ENCODE measurements around the gene CDH23. TPM values are rescaled to one million over a fixed set of nuclear protein-coding genes. Genes with fewer than 3 reads are reported as not detected.

The CDH23 gene
- total RNA-seq, 2 experiments from 2014 or later = 1.6 TPM

- CTCF ChIA-PET = interaction anchor here (0.5 to 0.6 kb wide), 2 partner anchors 82 to 326 kb away, joined by 3 to 4 read pairs; no protein-coding TSS in a partner anchor
- Mint-ChIP-seq H3K9me3 (no peaks in the 10 kb centered on the region), H3K4me1 (ENCODE audit: low read depth) (no peaks in the 10 kb centered on the region), H3K27me3 (ENCODE audit: low read depth) (no peaks in the 10 kb centered on the region), H3K27ac (no peak overlapping the region), H3K4me3 (no peak overlapping the region), H3K36me3 (ENCODE audit: low read depth) (no peaks in the 10 kb centered on the region)
- intact Hi-C loops (cut with micrococcal nuclease) = no loop called here
- no peak for DNase-seq
Measured at GRCh38 chr10:71625445-71626175, 228.9 kb downstream of the CDH23 start.

DNA sequence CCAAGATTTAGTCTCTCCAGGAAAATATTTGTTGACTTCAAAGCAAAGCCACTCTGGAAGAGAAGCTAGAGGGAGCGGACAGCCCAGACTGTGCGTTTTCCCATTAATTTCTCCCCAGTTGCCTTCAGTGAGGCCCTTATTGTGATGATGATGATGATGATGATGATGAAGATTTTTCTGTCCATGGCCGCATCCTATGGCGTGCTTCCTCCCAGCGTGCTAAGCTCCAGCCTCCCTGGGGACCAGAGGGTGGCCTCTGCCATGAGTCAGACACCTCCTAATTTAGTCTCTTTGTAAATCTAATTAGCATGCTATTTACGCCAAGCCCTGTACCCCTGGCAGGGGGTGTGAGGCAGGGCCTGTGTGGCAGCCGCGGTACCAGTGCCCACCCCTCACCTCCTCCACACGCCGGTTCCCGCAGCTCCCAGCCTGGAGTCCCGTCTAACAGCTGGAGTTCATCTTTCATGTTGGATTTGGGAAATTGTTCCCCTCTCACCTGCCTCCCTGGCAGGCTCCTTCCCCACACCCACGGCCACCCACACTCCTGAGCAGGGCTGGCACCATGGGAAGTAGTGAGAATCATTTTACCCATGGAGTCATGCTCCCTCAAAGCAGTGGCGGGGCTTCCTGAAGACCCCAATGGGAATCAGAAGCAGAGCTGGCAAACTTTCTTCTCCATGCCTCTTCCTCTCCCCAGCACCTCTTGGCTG is 230.7 kb downstream of the CDH23 start:
- Mint-ChIP-seq H3K4me1 (ENCODE audit: low read depth) (no peaks in the 10 kb centered on the region), H3K4me3 (no peak overlapping the region), H3K27ac (no peak overlapping the region), H3K27me3 (ENCODE audit: low read depth) (no peaks in the 10 kb centered on the region), H3K36me3 (ENCODE audit: low read depth) (no peaks in the 10 kb centered on the region), H3K9me3 (no peaks in the 10 kb centered on the region)
- intact Hi-C loops (cut with micrococcal nuclease) = no loop called here
- DNase-seq = no peak
- CTCF ChIA-PET = interaction anchor here (1.0 kb wide), 1 partner anchor 18 kb away, joined by 3 read pairs; no protein-coding TSS in a partner anchor

- Mint-ChIP-seq H3K27ac (no peak overlapping the region), H3K27me3 (ENCODE audit: low read depth) (no peaks in the 10 kb centered on the region), H3K9me3 (no peaks in the 10 kb centered on the region), H3K4me3 (no peak overlapping the region), H3K36me3 (ENCODE audit: low read depth) (no peaks in the 10 kb centered on the region), H3K4me1 (ENCODE audit: low read depth) (no peaks in the 10 kb centered on the region)
- no peak for DNase-seq
- CTCF ChIA-PET = no interaction called here
- intact Hi-C loops (cut with micrococcal nuclease) = no loop called here
Measured at GRCh38 chr10:71627956-71628355, 231.2 kb downstream of the CDH23 start.

GRCh38 chr10:71629131-71629530 is 232.4 kb downstream of the CDH23 start:
- CTCF ChIA-PET = no interaction called here
- Mint-ChIP-seq H3K36me3 (ENCODE audit: low read depth) (no peaks in the 10 kb centered on the region), H3K27ac (no peak overlapping the region), H3K4me1 (ENCODE audit: low read depth) (no peaks in the 10 kb centered on the region), H3K27me3 (ENCODE audit: low read depth) (no peaks in the 10 kb centered on the region), H3K9me3 (no peaks in the 10 kb centered on the region), H3K4me3 (no peak overlapping the region)
- intact Hi-C loops (cut with micrococcal nuclease) = no loop called here
- DNase-seq = no peak

DNA sequence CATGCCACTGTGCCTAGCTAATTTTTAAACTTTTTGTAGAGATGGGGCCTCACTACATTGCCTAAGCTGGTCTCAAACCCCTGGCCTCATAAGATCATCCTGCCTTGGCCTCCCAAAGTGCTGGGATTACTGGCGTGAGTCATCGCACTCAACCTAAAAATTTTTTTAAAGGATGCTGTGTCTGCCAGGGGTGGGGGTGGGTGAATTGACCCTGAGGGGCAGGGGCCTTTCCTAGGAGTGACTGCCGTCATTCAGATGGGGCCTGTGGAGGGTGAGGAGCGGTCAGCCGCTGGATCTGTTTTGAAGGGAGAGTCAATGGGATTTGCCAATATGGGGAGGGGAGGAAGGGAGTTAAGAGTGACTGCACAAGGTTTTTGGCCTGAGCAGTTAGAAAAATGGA is 233.4 kb downstream of the CDH23 start:
- no peak overlapping the region for H3K4me3 Mint-ChIP-seq
- no peaks in the 10 kb centered on the region for H3K27me3 Mint-ChIP-seq (ENCODE audit: low read depth)
- H3K27ac Mint-ChIP-seq = no peak overlapping the region
- intact Hi-C loops (cut with micrococcal nuclease) = no loop called here
- DNase-seq = no peak
- H3K4me1 Mint-ChIP-seq (ENCODE audit: low read depth) = no peaks in the 10 kb centered on the region
- H3K9me3 Mint-ChIP-seq = no peaks in the 10 kb centered on the region
- no peaks in the 10 kb centered on the region for H3K36me3 Mint-ChIP-seq (ENCODE audit: low read depth)
- CTCF ChIA-PET = no interaction called here

DNA sequence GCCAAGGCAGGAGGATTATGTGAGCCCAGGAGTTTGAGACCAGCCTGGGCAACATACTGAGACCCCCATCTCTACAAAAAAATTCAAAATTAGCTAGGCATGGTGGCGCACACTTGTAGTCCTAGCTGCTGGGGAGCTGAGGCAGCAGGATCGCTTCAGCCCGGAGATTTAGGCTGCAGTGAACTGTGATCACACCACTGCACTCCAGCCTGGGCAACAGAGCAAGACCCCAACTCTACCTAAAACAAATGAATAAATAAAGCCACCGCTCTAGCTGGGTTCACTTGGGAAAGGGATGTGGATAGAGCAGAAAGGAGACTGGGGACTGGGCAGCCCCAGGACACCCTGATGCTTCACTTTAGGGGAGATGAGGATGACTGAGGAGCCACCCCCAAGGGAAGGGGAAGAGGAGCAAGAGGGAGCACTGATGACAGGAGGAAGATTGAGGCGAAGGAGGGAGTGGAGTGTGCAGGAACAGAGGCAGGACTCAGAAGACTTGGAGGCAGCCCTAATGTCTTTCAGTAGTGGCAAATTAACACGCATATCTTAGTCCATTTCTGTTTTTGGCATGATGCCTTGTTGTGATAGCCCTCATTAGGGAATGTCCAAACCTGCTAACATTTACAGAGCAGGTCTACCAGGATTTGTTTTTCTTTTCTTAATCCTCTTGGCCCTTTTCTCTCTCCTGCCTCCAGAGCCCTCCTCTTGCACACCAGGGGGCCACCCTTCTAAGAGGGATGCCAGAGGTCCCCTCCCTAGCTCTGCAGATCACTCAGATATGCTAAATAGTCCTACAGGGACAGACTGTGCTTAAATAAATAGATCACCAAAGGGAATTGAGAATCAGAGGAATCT is 234.5 kb downstream of the CDH23 start:
- CTCF ChIA-PET = interaction anchor here (0.9 kb wide), 1 partner anchor 65 kb away, joined by 4 read pairs; no protein-coding TSS in a partner anchor
- no peaks in the 10 kb centered on the region for H3K9me3 Mint-ChIP-seq
- no peak overlapping the region for H3K4me3 Mint-ChIP-seq
- no peaks in the 10 kb centered on the region for H3K36me3 Mint-ChIP-seq (ENCODE audit: low read depth)
- no peak overlapping the region for H3K27ac Mint-ChIP-seq
- no peaks in the 10 kb centered on the region for H3K4me1 Mint-ChIP-seq (ENCODE audit: low read depth)
- H3K27me3 Mint-ChIP-seq (ENCODE audit: low read depth) = no peaks in the 10 kb centered on the region
- intact Hi-C loops (cut with micrococcal nuclease) = no loop called here
- no peak for DNase-seq

GRCh38 chr10:71632200-71632820 is 235.6 kb downstream of the CDH23 start:
- Mint-ChIP-seq H3K36me3 (ENCODE audit: low read depth) (no peaks in the 10 kb centered on the region), H3K27ac (no peak overlapping the region), H3K27me3 (ENCODE audit: low read depth) (no peaks in the 10 kb centered on the region), H3K4me3 (no peak overlapping the region), H3K4me1 (ENCODE audit: low read depth) (no peaks in the 10 kb centered on the region), H3K9me3 (no peaks in the 10 kb centered on the region)
- intact Hi-C loops (cut with micrococcal nuclease) = no loop called here
- CTCF ChIA-PET = no interaction called here
- DNase-seq = no peak

DNA sequence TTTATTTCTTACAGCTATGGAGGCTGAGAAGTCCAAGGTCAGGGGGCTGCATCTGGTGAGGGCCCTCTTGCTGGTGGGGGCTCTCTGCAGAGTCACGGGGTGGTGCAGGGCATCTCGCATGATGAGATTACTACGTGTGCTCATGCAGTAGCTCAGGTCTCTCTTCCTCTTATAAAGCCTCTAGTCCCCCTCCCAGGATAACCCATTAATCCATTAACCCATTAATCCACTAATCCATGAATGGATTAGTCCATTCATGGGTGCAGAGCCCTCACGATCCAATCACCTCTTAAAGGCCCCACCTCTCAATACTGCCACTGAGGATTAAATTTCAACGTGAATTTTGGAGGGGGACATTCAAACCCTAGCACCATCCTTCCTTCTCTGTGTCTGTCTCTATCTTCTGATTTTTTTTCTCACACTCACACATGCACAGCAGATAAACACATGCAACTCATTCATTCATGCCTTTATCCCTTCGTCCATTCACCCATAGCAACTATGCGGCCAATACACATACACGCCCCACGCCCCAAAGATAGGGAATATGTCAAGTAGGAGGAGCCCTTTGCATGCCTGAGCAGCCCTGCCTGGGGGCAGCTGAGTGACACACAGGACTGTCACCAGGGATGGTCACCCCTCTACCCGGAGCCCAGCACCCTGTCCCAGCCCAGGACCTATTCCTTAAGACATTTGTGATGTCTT is 236.3 kb downstream of the CDH23 start:
- Mint-ChIP-seq H3K9me3 (no peaks in the 10 kb centered on the region), H3K27me3 (ENCODE audit: low read depth) (no peaks in the 10 kb centered on the region), H3K36me3 (ENCODE audit: low read depth) (no peaks in the 10 kb centered on the region), H3K27ac (no peak overlapping the region), H3K4me1 (ENCODE audit: low read depth) (no peaks in the 10 kb centered on the region), H3K4me3 (no peak overlapping the region)
- no peak for DNase-seq
- intact Hi-C loops (cut with micrococcal nuclease) = no loop called here
- CTCF ChIA-PET = no interaction called here

DNA sequence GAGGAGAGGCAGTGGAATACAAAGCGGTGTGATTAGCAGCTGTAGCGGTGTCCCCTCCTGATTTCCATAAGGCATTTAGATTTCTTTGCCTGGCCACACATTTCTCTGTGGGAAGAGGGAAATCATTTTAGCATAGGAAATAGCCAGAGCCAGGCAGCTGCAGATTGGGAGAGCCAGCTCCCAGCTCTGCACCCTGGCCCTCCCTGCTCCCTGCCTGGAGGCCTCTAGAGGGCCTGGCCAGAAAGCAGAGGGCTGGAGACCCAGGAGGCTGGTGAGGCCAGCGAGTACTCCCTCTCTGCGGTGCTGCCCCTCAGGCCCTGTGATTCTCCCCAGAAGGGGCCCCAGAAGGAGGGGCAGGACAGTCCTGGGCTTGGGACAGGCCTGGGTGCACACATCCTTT is 237.2 kb downstream of the CDH23 start:
- CTCF ChIA-PET = no interaction called here
- intact Hi-C loops (cut with micrococcal nuclease) = no loop called here
- no peaks in the 10 kb centered on the region for H3K27me3 Mint-ChIP-seq (ENCODE audit: low read depth)
- H3K27ac Mint-ChIP-seq = no peak overlapping the region
- no peak for DNase-seq
- H3K36me3 Mint-ChIP-seq (ENCODE audit: low read depth) = no peaks in the 10 kb centered on the region
- H3K4me3 Mint-ChIP-seq = no peak overlapping the region
- H3K9me3 Mint-ChIP-seq = no peaks in the 10 kb centered on the region
- no peaks in the 10 kb centered on the region for H3K4me1 Mint-ChIP-seq (ENCODE audit: low read depth)

DNA sequence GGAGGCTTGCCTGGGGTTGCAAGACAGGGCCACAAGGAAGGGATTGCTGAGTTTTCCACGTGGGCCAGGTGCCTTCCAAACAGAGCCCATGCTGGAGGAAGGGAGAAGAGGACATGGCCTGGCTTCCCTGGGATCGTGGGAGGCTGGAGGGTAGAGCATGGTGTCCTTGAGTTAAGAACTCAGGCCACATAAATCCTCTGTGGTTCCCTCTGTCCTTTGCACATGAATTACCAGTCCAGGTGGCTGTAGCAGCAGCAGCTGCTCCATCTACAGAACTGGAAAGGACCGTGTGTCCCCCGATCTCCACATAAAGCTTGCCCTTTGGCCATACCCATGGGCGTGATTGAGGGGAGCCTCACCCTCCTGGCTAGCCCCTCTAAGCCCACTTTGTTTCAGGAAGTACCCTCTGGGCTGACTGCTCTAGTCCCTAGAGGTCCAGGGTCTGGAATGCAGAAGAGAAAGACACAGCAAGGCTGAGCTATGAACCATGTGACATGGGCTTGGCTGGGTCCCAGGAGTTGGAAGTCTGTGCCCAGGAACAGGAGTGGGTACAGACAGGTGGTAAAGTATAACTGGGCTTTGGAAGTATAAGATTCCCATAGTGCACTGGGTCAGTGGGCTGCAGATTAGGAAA is 237.9 kb downstream of the CDH23 start:
- Mint-ChIP-seq H3K36me3 (ENCODE audit: low read depth) (no peaks in the 10 kb centered on the region), H3K9me3 (no peaks in the 10 kb centered on the region), H3K4me1 (ENCODE audit: low read depth) (no peaks in the 10 kb centered on the region), H3K27me3 (ENCODE audit: low read depth) (no peaks in the 10 kb centered on the region), H3K4me3 (no peak overlapping the region), H3K27ac (no peak overlapping the region)
- DNase-seq = no peak
- intact Hi-C loops (cut with micrococcal nuclease) = no loop called here
- CTCF ChIA-PET = no interaction called here

GRCh38 chr10:71635251-71635866 is 238.6 kb downstream of the CDH23 start:
- no peaks in the 10 kb centered on the region for H3K9me3 Mint-ChIP-seq

More at GRCh38 chr10:71635251-71635866, 238.6 kb downstream of the CDH23 start:
- Mint-ChIP-seq H3K27me3 (ENCODE audit: low read depth) (no peaks in the 10 kb centered on the region), H3K4me1 (ENCODE audit: low read depth) (no peaks in the 10 kb centered on the region), H3K36me3 (ENCODE audit: low read depth) (no peaks in the 10 kb centered on the region), H3K4me3 (no peak overlapping the region), H3K27ac (no peak overlapping the region)
- intact Hi-C loops (cut with micrococcal nuclease) = no loop called here
- DNase-seq = no peak
- CTCF ChIA-PET = no interaction called here
